ENCODE results near the gene AK9. TPM values are rescaled to one million over a fixed set of nuclear protein-coding genes. Genes with fewer than 3 reads are reported as not detected.

AK9 gene
- total RNA-seq, 1 experiment from 2014 or later, result 3.5 TPM

GRCh38 chr6:109739686-109740085 lies 48.7 kb upstream of the AK9 start:
- Histone ChIP-seq H3K9me3 (ENCODE audit: control insufficient read depth in 1 of 2, insufficient read depth in 1 of 2, low read depth in 1 of 2, low read length in 2 of 2) (no peaks in the 10 kb centered on the region), H3K27me3 (ENCODE audit: insufficient read depth, low read length) (no peaks in the 10 kb centered on the region), H3K9me2 (ENCODE audit: insufficient read depth) (no peaks in the 10 kb centered on the region), H4K20me1 (ENCODE audit: insufficient read depth) (no peaks in the 10 kb centered on the region), H3K27ac (ENCODE audit: low read depth, low read length) (no peak overlapping the region), H3K4me3 (replicated peaks in 1 of 2; ENCODE audit: low read depth in 1 of 2, low read length in 2 of 2) (no peak overlapping the region), H3K9ac (ENCODE audit: low read length) (no peak overlapping the region), H3K4me1 (ENCODE audit: control insufficient read depth in 1 of 2, insufficient read depth in 2 of 2, low read length in 2 of 2) (peaks cover 0 to 9% of the 10 kb centered on the region in 2 experiments; a peak in 2 of 4 replicates), H3K36me3 (ENCODE audit: control insufficient read depth in 1 of 2, insufficient read depth in 2 of 2, low read length in 2 of 2) (no peaks in the 10 kb centered on the region), H3K79me2 (ENCODE audit: insufficient read depth, low read length) (no peaks in the 10 kb centered on the region), H3K4me2 (ENCODE audit: low read length) (no peak overlapping the region), H2AFZ (ENCODE audit: low read depth, low read length, poor library complexity, severe bottlenecking) (no peak overlapping the region)
- intact Hi-C loops (cut with micrococcal nuclease), result no loop called here
- BruUV-seq (replicated peaks), result no TSS peak
- RAD21 ChIA-PET (ENCODE audit: low non-redundant PET in 1 of 2, low total read pairs in 2 of 2, uncharacterized antibody in 2 of 2, unreplicated experiment in 2 of 2), result no interaction called here
- TF ChIP-seq EZH2phosphoT487 (IDR thresholded peaks at IDR 0.05; ENCODE audit: borderline replicate concordance), result no peak
- no peak for TF ChIP-seq RAD21 (IDR thresholded peaks at IDR 0.05; ENCODE audit: low read depth)
- no peak for TF ChIP-seq SRF (IDR thresholded peaks at IDR 0.05; ENCODE audit: low read depth)
- TF ChIP-seq YY1 (IDR thresholded peaks at IDR 0.05; ENCODE audit: extremely low read depth, insufficient replicate concordance, low read depth, low read length), result no peak
- no peak for TF ChIP-seq SP1 (IDR thresholded peaks at IDR 0.05; ENCODE audit: low read depth)
- no peak for TF ChIP-seq EGR1 (IDR thresholded peaks at IDR 0.05; ENCODE audit: low read depth)
- no peak for TF ChIP-seq ZFX (IDR thresholded peaks at IDR 0.05)
- no peak for TF ChIP-seq FOSL1 (IDR thresholded peaks at IDR 0.05; ENCODE audit: low read depth)
- TF ChIP-seq CEBPB (IDR thresholded peaks at IDR 0.05; ENCODE audit: low read depth), result no peak
- TF ChIP-seq TCF7L2 (IDR thresholded peaks at IDR 0.05; ENCODE audit: borderline replicate concordance, extremely low read depth, insufficient read depth, insufficient read length), result no peak
- POLR2A ChIA-PET, result no interaction called here
- no peak for DNase-seq (ENCODE audit: low read depth, low spot score)
- CTCF ChIA-PET, result no interaction called here
- ATAC-seq, result no peak

- Histone ChIP-seq H3K4me1 (ENCODE audit: control insufficient read depth in 1 of 2, insufficient read depth in 2 of 2, low read length in 2 of 2) (peaks cover 0 to 3% of the 10 kb centered on the region in 2 experiments; a peak in 2 of 4 replicates), H3K9me2 (ENCODE audit: insufficient read depth) (no peaks in the 10 kb centered on the region), H3K4me3 (replicated peaks in 1 of 2; ENCODE audit: low read depth in 1 of 2, low read length in 2 of 2) (no peak overlapping the region), H3K9me3 (ENCODE audit: control insufficient read depth in 1 of 2, insufficient read depth in 1 of 2, low read depth in 1 of 2, low read length in 2 of 2) (no peaks in the 10 kb centered on the region), H4K20me1 (ENCODE audit: insufficient read depth) (no peaks in the 10 kb centered on the region), H3K27ac (ENCODE audit: low read depth, low read length) (no peak overlapping the region), H3K36me3 (ENCODE audit: control insufficient read depth in 1 of 2, insufficient read depth in 2 of 2, low read length in 2 of 2) (no peaks in the 10 kb centered on the region), H3K79me2 (ENCODE audit: insufficient read depth, low read length) (no peaks in the 10 kb centered on the region), H3K27me3 (ENCODE audit: insufficient read depth, low read length) (no peaks in the 10 kb centered on the region), H3K4me2 (ENCODE audit: low read length) (no peak overlapping the region), H2AFZ (ENCODE audit: low read depth, low read length, poor library complexity, severe bottlenecking) (no peak overlapping the region), H3K9ac (ENCODE audit: low read length) (no peak overlapping the region)
- ATAC-seq (no peak), DNase-seq (ENCODE audit: low read depth, low spot score) (no peak)
- ChIA-PET RAD21 (ENCODE audit: low non-redundant PET in 1 of 2, low total read pairs in 2 of 2, uncharacterized antibody in 2 of 2, unreplicated experiment in 2 of 2) (no interaction called here), CTCF (no interaction called here), POLR2A (no interaction called here)
- intact Hi-C loops (cut with micrococcal nuclease), result no loop called here
- no TSS peak for BruUV-seq (replicated peaks)
- no peak for TF ChIP-seq EZH2phosphoT487 (IDR thresholded peaks at IDR 0.05; ENCODE audit: borderline replicate concordance)
- TF ChIP-seq EGR1 (IDR thresholded peaks at IDR 0.05; ENCODE audit: low read depth), result no peak
- TF ChIP-seq CEBPB (IDR thresholded peaks at IDR 0.05; ENCODE audit: low read depth), result no peak
- no peak for TF ChIP-seq RAD21 (IDR thresholded peaks at IDR 0.05; ENCODE audit: low read depth)
- no peak for TF ChIP-seq REST (IDR thresholded peaks at IDR 0.05; ENCODE audit: low read depth)
- TF ChIP-seq ZFX (IDR thresholded peaks at IDR 0.05), result no peak
- no peak for TF ChIP-seq POLR2AphosphoS5 (IDR thresholded peaks at IDR 0.05; ENCODE audit: low read depth, low read length)
- TF ChIP-seq, protein P1, sequence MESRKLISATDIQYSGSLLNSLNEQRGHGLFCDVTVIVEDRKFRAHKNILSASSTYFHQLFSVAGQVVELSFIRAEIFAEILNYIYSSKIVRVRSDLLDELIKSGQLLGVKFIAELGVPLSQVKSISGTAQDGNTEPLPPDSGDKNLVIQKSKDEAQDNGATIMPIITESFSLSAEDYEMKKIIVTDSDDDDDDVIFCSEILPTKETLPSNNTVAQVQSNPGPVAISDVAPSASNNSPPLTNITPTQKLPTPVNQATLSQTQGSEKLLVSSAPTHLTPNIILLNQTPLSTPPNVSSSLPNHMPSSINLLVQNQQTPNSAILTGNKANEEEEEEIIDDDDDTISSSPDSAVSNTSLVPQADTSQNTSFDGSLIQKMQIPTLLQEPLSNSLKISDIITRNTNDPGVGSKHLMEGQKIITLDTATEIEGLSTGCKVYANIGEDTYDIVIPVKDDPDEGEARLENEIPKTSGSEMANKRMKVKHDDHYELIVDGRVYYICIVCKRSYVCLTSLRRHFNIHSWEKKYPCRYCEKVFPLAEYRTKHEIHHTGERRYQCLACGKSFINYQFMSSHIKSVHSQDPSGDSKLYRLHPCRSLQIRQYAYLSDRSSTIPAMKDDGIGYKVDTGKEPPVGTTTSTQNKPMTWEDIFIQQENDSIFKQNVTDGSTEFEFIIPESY (IDR thresholded peaks at IDR 0.05; ENCODE audit: extremely low read depth, insufficient replicate concordance, low read length), result no peak
- TF ChIP-seq ZNF274 (IDR thresholded peaks at IDR 0.05; ENCODE audit: low read depth, low read length), result no peak
- TF ChIP-seq CBX3 (IDR thresholded peaks at IDR 0.05; ENCODE audit: low read depth), result no peak
Measured at GRCh38 chr6:109738667-109739066, 47.7 kb upstream of the AK9 start.
